OCI-LY3 (cell line): Measurements from ENCODE around the gene PRKCE.

Source experiments
- EZH2phosphoT487 ChIP-seq: fragments of 200-600 bp; shearing (Covaris generic); IDR thresholded peaks from 2 replicates; pipeline ENCODE4 v1.6.1; 2018; ENCODE audit warnings: antibody characterized with exemption, mixed run types, low read depth
- TF ChIP-seq, protein P1 (sequence below): fragments of 200-600, 300-600 bp; sonication (generic); IDR thresholded peaks from 2 replicates; pipeline ENCODE4 v1.5.1; 2014; ENCODE audit warnings: antibody characterized with exemption, low read length, low read depth

DNA sequence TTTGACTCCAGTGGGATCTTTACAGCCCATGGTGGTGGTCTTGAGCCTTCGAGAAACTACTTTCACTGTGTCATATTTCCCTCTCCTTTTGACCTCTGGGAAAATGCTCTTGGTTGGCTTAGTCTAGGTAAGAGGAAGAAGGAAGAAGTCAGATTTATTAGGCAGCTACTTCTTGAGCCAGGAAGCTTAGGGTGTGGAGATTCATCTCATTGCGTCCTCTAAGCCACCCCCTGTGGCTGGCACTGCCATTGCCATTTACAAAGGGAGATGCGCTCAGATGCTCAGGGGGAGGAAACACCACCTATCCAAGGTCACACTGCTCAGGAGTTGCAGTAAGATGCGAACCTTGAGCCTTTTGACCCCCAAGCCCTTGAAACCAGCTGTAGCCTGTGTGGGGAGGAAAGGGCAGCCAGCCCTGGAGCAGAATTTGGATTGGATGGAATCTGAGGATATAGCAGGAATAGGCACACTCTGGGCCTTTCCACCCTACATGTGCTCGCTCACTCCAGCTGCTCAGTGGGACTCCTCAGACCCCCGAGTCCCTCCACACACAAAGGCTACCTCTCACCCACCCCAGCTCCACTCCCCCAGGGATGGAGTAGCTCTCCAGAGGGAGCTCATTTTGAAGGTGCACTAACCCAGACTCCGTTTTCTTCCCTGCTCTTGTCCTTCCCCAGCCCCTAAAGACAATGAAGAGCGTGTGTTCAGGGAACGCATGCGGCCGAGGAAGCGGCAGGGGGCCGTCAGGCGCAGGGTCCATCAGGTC lies 324.5 kb downstream of the PRKCE start:
- TF ChIP-seq, protein P1, sequence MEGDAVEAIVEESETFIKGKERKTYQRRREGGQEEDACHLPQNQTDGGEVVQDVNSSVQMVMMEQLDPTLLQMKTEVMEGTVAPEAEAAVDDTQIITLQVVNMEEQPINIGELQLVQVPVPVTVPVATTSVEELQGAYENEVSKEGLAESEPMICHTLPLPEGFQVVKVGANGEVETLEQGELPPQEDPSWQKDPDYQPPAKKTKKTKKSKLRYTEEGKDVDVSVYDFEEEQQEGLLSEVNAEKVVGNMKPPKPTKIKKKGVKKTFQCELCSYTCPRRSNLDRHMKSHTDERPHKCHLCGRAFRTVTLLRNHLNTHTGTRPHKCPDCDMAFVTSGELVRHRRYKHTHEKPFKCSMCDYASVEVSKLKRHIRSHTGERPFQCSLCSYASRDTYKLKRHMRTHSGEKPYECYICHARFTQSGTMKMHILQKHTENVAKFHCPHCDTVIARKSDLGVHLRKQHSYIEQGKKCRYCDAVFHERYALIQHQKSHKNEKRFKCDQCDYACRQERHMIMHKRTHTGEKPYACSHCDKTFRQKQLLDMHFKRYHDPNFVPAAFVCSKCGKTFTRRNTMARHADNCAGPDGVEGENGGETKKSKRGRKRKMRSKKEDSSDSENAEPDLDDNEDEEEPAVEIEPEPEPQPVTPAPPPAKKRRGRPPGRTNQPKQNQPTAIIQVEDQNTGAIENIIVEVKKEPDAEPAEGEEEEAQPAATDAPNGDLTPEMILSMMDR = no peak
- TF ChIP-seq EZH2phosphoT487 = no peak
